Kidney capillary endothelial cell (primary cell): ENCODE measurements around the gene COL8A2.

ENCODE experiments used
- DNase-seq: peaks from one replicate; pipeline ENCODE4 v3.0.0-alpha.2; 2018; ENCODE audit warnings: low spot score

Gene COL8A2

GRCh38 chr1:36053978-36054377 is 71.0 kb downstream of the COL8A2 start:
- DNase-seq: no peak

GRCh38 chr1:36051821-36052220 is 73.2 kb downstream of the COL8A2 start:
- no peak for DNase-seq
